Erythroblast (primary cell): ENCODE results near the gene SLC5A11.
A peak's percentile ranks its signal among the peaks of the same experiment; 100 is the strongest.

Experiments
- DNase-seq, 2 experiments: peaks; one replicate each; lab custom pipeline; 2025; lab: John Stamatoyannopoulos, UW
- GATA1 ChIP-seq: IDR thresholded peaks from 2 replicates; pipeline ENCODE4 v1.6.1; 2011; ENCODE audit warnings: low read depth, mild to moderate bottlenecking, control low read depth, low read length, moderate library complexity
- POLR2A ChIP-seq: IDR thresholded peaks from 2 replicates; pipeline ENCODE4 v1.6.1; 2011; ENCODE audit warnings: mild to moderate bottlenecking, low read length

The SLC5A11 gene

DNA sequence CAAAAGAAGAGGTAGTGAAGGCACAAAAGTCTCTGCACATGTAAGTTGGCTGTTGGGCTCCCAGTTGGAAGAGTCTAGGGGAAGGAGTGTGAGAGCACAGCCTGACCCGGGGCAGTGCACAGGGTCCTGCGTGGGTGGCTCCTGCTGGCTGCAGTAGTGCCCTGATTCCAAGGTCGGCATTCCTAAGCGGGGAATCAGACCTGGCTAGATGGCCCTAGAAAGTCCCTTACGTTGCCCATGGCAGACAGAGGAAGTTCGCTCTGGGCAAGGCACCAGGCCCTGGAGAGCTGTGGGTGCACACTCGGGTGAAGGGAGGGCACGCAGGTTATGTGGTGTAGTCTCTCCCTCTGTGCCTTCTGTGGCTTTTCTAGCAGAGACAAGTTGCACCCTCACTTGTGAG, 22.8 kb upstream of the SLC5A11 start:
- TF ChIP-seq GATA1 (no peak), POLR2A (no peak)

DNA sequence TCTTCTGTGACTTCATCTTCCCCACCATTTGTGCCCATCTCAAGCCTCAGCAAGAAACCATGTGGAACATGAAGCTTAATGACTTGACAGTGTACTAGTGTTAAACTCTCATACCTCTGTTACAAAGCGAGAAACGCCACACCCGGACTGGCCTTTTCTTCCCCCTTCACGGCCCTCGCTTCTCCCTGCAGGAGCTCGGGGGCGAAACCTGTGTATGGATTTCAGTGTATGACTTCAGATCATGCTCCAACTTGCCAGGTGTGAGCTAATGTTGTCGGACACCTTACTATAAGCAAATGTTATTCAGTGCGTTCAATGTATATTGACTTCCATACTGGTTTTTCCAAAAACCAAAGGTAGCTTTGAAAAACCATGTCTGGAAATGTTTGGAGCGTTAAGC, 20.1 kb upstream of the SLC5A11 start:
- TF ChIP-seq GATA1 (no peak), POLR2A (no peak)
- DNase-seq: no peak

More for the DNA sequence above, 22.8 kb upstream of the SLC5A11 start:
- no peak for DNase-seq

DNA sequence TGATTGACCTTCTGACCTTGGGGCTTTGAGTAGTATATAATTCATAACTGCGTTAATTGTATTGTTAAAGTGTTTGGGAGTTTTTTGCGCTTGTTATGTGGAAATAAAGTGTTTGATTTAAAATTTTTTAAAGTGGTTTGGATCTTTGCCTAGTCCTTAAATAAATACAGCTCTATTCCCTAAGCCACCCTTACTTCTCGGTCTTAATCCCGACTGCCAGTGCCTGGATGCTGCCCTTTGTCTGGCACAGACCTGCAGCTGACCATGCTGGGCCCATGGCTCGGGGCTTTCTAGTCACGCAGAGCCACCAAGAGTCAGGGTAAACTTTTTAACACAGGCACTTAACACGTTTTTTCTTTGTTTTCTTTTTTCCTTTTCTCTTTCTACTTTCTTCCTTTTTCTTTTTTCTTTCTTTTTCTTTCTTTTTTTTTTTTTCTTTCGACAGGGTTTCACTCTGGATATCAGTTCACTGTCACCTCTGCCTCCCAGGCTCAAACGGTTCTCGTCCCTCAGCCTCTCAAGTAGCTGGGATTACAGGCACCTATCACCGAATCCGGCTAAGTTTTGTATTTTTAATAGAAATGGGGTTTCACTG, 19.6 kb upstream of the SLC5A11 start:
- TF ChIP-seq POLR2A (no peak), GATA1 (no peak)
- no peak for DNase-seq

DNA sequence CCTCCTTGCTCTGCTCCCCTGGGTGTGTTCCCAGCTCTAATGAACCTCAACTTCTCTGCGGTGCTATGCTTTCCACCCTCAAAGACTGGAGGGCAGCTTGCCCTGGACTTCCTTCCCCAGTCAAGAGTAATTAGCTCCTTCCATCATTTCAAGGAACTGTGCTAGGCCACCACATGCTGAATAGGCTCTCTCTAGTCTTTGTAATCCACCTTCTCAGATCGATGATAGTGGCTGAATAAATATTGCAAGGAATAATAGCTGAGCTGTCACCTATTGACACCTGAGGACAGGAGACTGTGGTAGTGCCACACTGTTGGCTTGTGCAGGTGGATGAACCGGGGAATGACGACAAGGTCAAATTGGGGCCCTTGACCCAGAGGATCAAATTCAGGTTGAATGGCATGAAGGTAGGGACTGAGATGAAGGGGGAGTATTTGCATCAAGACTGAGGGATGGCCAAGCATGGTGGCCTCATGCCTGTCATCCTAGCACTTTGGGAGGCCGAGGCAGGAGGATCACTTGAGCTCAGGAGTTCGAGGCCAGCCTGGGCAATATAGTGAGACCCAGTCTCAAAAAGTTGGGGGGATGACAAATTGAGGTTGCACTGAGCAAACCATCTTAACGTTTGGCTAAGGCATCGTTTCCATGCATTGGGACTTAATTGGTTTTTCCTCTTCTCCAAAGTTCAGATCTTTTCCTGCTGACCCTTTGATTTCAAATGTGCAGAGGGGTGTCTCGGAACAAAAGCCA, 18.8 kb upstream of the SLC5A11 start:
- TF ChIP-seq POLR2A (no peak), GATA1 (no peak)

DNA sequence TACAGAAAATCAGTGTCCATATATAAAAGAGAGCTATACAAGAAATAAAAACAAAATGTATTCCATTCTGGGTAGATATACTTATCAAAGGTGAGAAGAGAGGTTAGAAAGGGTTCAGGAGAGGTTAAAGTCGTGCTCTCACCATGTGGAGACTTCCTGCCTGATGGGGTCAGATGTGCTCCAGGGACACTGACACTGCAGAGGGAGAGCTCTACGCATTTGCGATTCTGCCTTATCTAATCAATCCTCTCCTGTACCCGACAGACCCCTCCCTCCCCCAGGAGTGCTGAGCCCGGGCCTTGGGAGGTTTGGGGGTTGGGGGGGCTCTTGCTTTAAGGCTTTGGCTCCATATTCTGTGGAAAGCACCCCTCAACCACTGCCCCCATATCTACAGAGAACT, 16.6 kb upstream of the SLC5A11 start:
- TF ChIP-seq GATA1: no peak
- no peak for TF ChIP-seq POLR2A
- peak; percentile 9 to 37 for DNase-seq

More for the DNA sequence above, 18.8 kb upstream of the SLC5A11 start:
- DNase-seq: no peak

DNA sequence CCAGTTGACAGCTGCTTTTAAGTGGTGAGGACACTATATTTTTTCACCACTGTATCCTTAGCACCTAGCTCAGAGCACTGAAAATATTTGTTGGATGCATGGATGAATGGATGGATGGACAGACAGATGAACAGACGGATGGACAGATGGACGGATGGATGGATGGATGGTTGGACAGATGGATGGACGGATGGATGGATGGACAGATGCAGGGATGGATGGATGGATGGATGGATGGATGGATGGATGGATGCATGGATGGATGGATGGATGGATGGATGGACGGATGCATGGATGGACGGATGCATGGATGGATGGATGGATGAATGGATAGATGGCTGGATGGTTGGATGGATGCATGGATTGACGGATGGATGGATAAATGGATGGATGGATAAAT, 12.4 kb upstream of the SLC5A11 start:
- DNase-seq: no peak
- TF ChIP-seq GATA1 (no peak), POLR2A (no peak)

DNA sequence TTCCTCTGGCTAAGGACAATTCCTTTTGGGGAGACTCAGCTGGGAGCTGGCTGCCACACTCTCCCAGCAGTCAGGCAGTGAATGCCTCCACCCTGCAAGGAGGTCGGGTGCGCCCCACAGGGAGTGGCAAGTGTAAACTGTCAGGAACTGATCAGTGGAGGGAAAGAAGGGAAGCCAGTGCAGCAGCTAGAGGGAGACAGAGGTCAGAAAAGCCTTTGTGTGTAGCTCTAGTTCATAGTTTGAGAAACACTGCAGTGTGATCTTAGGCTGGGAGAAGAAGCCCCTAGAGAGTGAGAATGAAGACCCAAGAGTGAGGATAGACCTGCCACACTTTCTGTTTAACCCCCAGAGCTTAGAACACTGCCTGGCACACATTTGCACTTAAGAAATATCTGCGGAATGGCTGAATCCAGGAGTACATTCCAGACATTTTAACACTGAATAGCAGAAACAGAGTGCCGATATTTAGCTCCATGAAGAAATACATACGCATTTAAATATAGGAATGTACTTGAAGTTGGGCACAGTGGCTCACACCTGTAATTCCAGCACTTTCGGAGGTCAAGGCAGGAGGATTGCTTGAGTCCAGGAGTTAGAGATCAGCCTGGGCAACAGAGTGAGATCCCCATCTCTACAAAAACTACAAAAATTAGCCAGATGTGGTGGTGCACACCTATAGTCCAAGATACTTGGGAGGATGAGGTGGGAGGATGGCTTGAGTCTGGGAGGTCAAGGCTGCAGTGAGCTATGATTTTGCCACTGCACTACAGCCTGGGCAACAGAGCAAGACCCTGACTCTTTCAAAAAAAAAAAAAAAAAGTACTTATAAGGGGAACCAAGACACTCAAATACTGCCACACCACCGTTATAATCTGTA, 11.1 kb upstream of the SLC5A11 start:
- TF ChIP-seq POLR2A: no peak
- no peak for TF ChIP-seq GATA1
- peak; percentile 75 to 78 for DNase-seq

DNA sequence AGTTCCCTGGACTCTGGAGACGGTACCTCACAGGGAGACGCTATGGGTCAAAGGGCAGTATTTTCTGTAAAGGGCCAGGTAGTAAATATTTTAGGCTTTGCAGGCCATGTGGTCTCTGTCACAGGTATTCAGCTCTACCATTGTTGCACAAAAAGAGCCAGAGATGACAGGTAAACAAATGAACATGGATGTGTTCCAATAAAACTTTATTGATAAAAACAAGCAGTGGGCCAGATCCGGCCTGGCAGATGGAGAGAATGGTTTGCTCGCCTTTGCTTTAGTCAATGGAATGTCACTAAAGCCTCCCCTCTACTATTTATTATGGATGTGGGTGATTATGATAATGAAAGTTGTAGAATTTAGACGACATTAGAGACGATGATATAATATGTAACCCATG, 8.9 kb upstream of the SLC5A11 start:
- TF ChIP-seq POLR2A: no peak
- no peak for TF ChIP-seq GATA1
- no peak for DNase-seq

DNA sequence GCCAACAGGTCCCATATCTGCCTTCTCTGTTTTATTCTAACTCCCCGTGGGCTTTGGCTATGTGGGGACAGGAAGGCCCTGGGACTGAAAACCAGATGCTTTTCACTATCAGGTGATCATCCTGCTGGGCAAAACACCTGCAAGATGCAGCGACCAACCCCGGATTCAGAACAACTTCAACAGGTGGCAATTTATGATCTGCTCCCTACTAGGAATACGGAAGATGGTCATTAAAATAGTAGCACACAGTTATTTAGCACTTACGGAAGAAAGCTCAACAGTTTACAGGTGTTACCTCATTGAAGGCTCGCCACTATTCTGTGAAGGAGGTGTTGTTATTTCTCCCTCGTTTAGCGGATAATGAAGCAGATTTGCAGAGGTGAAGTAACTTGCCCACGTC, 7.8 kb upstream of the SLC5A11 start:
- TF ChIP-seq POLR2A (no peak), GATA1 (no peak)

DNA sequence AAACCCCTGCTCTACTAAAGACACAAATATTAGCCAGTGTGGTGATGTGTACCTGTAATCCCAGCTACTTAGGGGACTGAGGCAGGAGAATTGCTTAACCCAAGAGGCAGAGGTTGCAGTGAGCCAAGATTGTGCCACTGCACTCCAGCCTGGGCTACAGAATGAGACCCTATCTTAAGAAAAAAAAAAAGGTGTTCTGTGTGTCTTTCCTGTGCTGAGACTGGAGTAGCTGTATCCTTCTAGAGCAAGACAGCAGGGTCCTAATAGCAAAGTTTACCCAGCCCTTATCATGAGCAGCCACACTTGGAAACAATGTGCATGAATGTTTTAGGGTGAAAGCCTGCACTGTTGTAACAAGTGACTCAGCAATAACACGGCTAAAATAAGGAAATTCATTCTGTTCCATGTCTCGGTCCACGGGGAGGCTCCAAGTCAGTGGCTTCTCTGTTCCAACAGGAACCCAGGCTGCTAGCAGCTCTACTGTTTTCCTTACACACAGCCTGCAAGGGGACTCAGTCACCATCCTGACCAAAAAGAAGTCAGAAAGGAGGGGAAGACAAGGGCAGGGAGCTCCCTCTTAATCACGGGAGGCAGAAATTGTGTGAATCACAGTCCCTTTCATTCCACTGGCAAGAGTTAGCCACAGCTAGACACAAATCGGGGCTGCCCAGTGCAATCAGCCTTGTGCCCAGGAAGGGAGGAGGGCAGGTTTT, 7.1 kb upstream of the SLC5A11 start:
- peak; percentile 57 to 82 for DNase-seq
- TF ChIP-seq GATA1 (no peak), POLR2A (no peak)

More for the DNA sequence above, 7.8 kb upstream of the SLC5A11 start:
- DNase-seq: no peak

DNA sequence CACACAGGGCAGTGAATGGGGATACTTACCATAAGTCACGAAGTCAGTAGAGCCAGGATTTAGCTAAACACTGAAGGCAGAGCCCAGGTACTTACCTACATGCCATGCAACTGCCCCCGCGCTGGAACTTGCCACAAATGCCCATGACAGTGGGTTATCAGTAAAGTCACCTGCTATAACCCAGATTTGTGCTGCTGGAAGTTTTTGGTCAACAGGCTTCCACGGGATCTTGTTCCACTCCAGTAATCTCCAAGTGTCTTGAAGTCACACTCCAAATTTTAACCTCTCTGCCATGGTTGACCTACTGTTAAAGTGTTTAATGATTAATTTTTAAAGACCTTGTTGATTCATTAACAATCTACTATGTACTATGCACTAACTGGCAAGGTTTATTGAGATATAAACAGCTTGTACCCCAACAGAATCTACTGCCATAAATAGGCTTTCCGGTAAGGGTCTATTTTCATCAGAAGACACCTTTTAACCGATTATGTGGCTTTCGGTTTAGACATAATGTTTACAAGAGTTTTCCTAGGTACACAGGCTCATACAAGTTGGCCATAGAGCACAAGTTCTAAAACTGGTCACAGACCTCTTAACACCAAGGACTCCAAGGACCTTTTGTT, 6.3 kb upstream of the SLC5A11 start:
- TF ChIP-seq GATA1 (no peak), POLR2A (no peak)
- DNase-seq: no peak

DNA sequence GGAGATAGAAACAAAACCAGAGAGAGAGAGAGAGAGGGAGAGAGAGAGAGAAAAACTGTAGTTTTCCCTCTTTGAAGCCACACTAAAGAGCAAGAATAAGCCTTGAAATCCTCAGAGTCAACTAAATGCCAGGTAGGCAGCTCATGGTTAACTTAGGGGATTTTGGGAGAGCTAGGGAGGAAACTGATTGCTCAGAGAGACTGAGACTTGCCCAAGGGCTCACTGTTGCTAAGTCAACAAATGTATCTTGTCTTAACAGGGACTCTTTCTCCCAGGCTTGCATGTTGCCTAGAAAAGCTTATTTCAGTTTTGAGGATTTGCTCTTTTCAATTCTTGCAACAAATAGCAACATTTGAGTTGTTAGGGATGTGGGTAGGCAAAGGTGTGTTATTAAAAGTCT, 4.5 kb upstream of the SLC5A11 start:
- TF ChIP-seq GATA1: no peak
- no peak for TF ChIP-seq POLR2A
- DNase-seq: no peak
